ENCODE data around the gene SLC25A53. TPM values are rescaled to one million over a fixed set of nuclear protein-coding genes. Genes with fewer than 3 reads are reported as not detected.

Gene SLC25A53
- total and polyA plus RNA-seq, 2 experiments from 2014 or later: 2.2 to 3.7 TPM

- TF ChIP-seq CTCF (conservative IDR thresholded peaks at IDR 0.05; ENCODE audit: low read depth in 2 of 2) (no peak), ZNF331 (CRISPR knock-in tag; IDR thresholded peaks at IDR 0.05; ENCODE audit: low read depth) (no peak), NANOG (IDR thresholded peaks at IDR 0.05; ENCODE audit: borderline replicate concordance) (no peak), JUNB (IDR thresholded peaks at IDR 0.05; ENCODE audit: unreplicated experiment) (no peak), POLR2AphosphoS5 (IDR thresholded peaks at IDR 0.05; ENCODE audit: low read depth) (no peak), CREB1 (CRISPR knock-in tag; IDR thresholded peaks at IDR 0.05; ENCODE audit: low read depth) (no peak)
These were observed 51.2 kb downstream of the SLC25A53 start (continued) for GRCh38 chrX:104105330-104106262.

GRCh38 chrX:104104676-104105075 lies 52.1 kb downstream of the SLC25A53 start:
- Histone ChIP-seq H3K9me2 (ENCODE audit: insufficient read depth) (no peaks in the 10 kb centered on the region), H3K27me3 (ENCODE audit: insufficient read depth) (no peaks in the 10 kb centered on the region), H3K27ac (ENCODE audit: low read depth) (no peak overlapping the region), H4K20me1 (replicated peaks; ENCODE audit: insufficient read depth) (no peaks in the 10 kb centered on the region; the same call in 1 of the 2 replicates), H3K4me3 (no peak overlapping the region), H3K36me3 (ENCODE audit: insufficient read depth) (no peaks in the 10 kb centered on the region), H3K79me2 (replicated peaks; ENCODE audit: insufficient read depth) (no peaks in the 10 kb centered on the region), H3F3A (replicated peaks; ENCODE audit: low read depth) (no peaks in the 10 kb centered on the region), H2AFZ (no peak overlapping the region), H3K4me1 (ENCODE audit: insufficient read depth) (no peaks in the 10 kb centered on the region), H3K4me2 (no peak overlapping the region)
- no peaks in the 10 kb centered on the region for H3K9me3 Mint-ChIP-seq
- H3K4me1 Mint-ChIP-seq: no peaks in the 10 kb centered on the region; the same call in 2 of the 3 replicates
- DNase-seq (ENCODE audit: low spot score) (no peak), ATAC-seq (no peak)
- H3K27me3 Mint-ChIP-seq (ENCODE audit: insufficient read depth, low read depth, poor library complexity): no peaks in the 10 kb centered on the region
- H3K27ac Mint-ChIP-seq: no peak overlapping the region
- TF ChIP-seq CREB1 (CRISPR knock-in tag; IDR thresholded peaks at IDR 0.05; ENCODE audit: low read depth): no peak
- no peak for TF ChIP-seq CTCF (conservative IDR thresholded peaks at IDR 0.05; ENCODE audit: low read depth in 2 of 2)
- TF ChIP-seq POLR2AphosphoS5 (IDR thresholded peaks at IDR 0.05; ENCODE audit: low read depth): no peak
- no peak for TF ChIP-seq STAT1 (IDR thresholded peaks at IDR 0.05; ENCODE audit: unreplicated experiment)
- no peak for TF ChIP-seq NANOG (IDR thresholded peaks at IDR 0.05; ENCODE audit: borderline replicate concordance)
- no peak for TF ChIP-seq EZH2phosphoT487 (IDR thresholded peaks at IDR 0.05; ENCODE audit: unreplicated experiment)
- TF ChIP-seq ZNF462 (CRISPR knock-in tag; IDR thresholded peaks at IDR 0.05): no peak
- no peak for TF ChIP-seq EZH2 (IDR thresholded peaks at IDR 0.05; ENCODE audit: low read depth, unreplicated experiment)
- no peak for TF ChIP-seq ETS1 (IDR thresholded peaks at IDR 0.05)
- H3K36me3 Mint-ChIP-seq (ENCODE audit: low read depth): no peaks in the 10 kb centered on the region; the same call in 2 of the 3 replicates
- no peak overlapping the region for H3K4me3 Mint-ChIP-seq
